Activated T-cell treated with anti-CD3 and anti-CD28 coated beads, Interleukin-2, amount 50 U/mL, for 24 hours (primary cell): Measurements from ENCODE around the gene DCUN1D2.

Source experiments
- DNase-seq: peaks from one replicate; pipeline ENCODE4 v3.0.0-alpha.2; 2020
- H3K27ac Mint-ChIP-seq: 2 replicates; pipeline ENCODE4 v1.8.0; 2020; ENCODE audit warnings: mild to moderate bottlenecking, mixed read lengths
- H3K27me3 Mint-ChIP-seq: 2 replicates; pipeline ENCODE4 v1.8.0; 2020; ENCODE audit warnings: mixed read lengths
- H3K36me3 Mint-ChIP-seq: 2 replicates; pipeline ENCODE4 v1.8.0; 2020; ENCODE audit warnings: low read depth, mixed read lengths
- H3K4me1 Mint-ChIP-seq: 2 replicates; pipeline ENCODE4 v1.8.0; 2020; ENCODE audit warnings: low read depth, mixed read lengths
- H3K4me3 Mint-ChIP-seq: 2 replicates; pipeline ENCODE4 v1.8.0; 2020; ENCODE audit warnings: mild to moderate bottlenecking, moderate library complexity, mixed read lengths
- H3K9me3 Mint-ChIP-seq: 2 replicates; pipeline ENCODE4 v1.8.0; 2020; ENCODE audit warnings: mixed read lengths

Gene DCUN1D2

DNA sequence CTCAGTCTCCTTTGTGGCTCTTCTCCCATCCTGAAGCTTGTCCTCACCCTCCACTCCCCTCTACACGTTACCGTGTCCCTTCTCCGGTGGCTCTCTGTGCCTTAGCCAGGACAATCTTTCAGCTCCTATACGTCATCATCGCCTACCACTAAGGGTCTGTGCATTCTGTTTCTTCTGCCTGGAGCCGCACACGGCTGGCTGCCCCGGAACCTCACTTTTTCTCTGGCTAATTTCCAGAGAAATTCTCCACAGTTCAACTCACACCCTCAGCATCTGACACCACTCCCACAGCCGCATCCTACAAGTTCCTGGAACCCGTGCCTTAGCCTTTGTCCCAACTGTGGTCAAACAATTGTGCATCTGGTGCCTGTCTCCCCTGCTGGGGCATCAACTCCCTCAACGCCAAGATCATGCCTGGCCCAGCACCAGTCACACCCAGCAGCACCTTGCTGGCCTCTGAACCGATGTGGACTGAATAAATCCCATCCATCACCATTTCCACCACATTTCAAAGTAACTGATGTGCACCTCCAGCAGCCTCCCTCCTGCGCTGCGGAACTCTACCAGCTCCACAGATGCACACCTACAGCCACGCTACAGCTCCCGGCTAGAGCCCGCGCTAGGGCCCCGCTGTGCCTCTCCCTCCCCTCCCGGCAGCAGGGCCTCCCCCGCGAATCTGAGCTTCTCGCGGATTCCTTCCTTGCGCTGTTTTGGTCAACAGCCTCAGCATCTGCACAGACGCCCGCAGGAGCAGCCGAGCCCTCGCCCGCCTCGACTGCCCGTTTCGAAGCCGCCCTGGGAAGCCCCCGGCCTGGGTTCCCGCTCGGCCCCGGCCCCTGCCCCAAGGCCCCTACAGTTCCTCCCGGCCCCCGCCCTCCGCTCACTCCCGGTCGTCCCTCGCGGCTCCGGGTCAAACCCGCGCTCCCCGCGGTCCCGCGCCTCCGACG, 689 bp downstream of the DCUN1D2 start:
- Mint-ChIP-seq H3K27ac (peak overlapping the region; percentile 93), H3K36me3 (peaks cover 31% of the 10 kb centered on the region), H3K4me1 (peaks cover 61% of the 10 kb centered on the region), H3K4me3 (peak overlapping the region; percentile 94), H3K9me3 (no peaks in the 10 kb centered on the region), H3K27me3 (no peaks in the 10 kb centered on the region)
- peak; percentile 72 for DNase-seq

- H3K27ac Mint-ChIP-seq, result no peak overlapping the region
Observed at GRCh38 chr13:113489171-113489548, 1.4 kb downstream of the DCUN1D2 start.

GRCh38 chr13:113488283-113488682, 2.2 kb downstream of the DCUN1D2 start:
- H3K36me3 Mint-ChIP-seq, result peaks cover 42% of the 10 kb centered on the region
- no peak overlapping the region for H3K27ac Mint-ChIP-seq
- H3K4me1 Mint-ChIP-seq, result peaks cover 54% of the 10 kb centered on the region
- H3K9me3 Mint-ChIP-seq, result no peaks in the 10 kb centered on the region
- no peaks in the 10 kb centered on the region for H3K27me3 Mint-ChIP-seq
- DNase-seq, result no peak
- H3K4me3 Mint-ChIP-seq, result peak overlapping the region; percentile 94

More at GRCh38 chr13:113489171-113489548, 1.4 kb downstream of the DCUN1D2 start:
- Mint-ChIP-seq H3K4me3 (peak overlapping the region; percentile 94), H3K9me3 (no peaks in the 10 kb centered on the region), H3K36me3 (peaks cover 33% of the 10 kb centered on the region), H3K27me3 (no peaks in the 10 kb centered on the region), H3K4me1 (peaks cover 60% of the 10 kb centered on the region)
- DNase-seq, result no peak

DNA sequence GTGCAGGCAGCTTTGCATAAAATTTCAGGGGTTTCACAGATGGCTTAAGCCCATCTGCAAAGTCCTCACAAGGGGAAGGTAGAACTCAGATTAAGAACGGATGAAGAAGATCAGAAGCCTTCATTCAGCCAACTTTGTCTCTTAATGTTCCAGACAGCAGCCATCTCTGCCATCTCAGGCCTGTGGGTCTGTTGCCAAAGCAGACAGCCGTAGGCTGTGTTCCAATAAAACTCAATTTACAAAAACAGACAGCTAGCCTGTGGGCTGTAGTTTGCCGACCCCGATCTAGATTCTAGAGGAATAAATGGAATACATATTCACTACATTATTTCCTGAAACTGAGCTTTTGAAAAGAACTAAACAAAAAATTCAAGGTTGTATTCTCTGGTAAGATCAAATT, 3.8 kb downstream of the DCUN1D2 start:
- Mint-ChIP-seq H3K4me3 (no peak overlapping the region), H3K27ac (no peak overlapping the region), H3K36me3 (peaks cover 51% of the 10 kb centered on the region), H3K4me1 (peaks cover 44% of the 10 kb centered on the region), H3K27me3 (no peaks in the 10 kb centered on the region), H3K9me3 (no peaks in the 10 kb centered on the region)
- no peak for DNase-seq

DNA sequence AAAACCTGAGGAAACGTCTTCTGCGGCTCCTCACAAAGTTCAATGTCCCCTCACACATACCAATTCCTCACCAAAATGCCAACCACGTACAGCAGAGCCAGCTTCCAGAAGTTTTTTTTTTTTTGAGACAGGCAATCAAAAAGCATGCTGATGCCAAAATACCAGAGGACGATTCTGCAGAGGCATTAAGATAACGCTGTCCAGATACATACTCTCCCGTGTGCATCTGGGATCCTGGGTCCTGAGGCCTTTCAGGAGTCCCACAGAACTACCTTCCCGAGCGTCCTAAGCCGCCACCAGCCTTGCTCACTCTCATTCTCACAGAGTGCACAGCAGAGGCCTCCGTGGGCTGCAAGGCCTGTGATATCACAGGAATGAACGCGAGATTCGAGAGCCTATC, 5.0 kb downstream of the DCUN1D2 start:
- H3K27me3 Mint-ChIP-seq, result no peaks in the 10 kb centered on the region
- H3K4me3 Mint-ChIP-seq, result no peak overlapping the region
- no peak for DNase-seq
- H3K36me3 Mint-ChIP-seq, result peaks cover 56% of the 10 kb centered on the region
- H3K27ac Mint-ChIP-seq, result no peak overlapping the region
- no peaks in the 10 kb centered on the region for H3K9me3 Mint-ChIP-seq
- peaks cover 43% of the 10 kb centered on the region for H3K4me1 Mint-ChIP-seq

GRCh38 chr13:113483504-113484293, 6.8 kb downstream of the DCUN1D2 start:
- Mint-ChIP-seq H3K27ac (no peak overlapping the region), H3K27me3 (no peaks in the 10 kb centered on the region), H3K4me3 (no peak overlapping the region), H3K36me3 (peaks cover 66% of the 10 kb centered on the region), H3K9me3 (no peaks in the 10 kb centered on the region), H3K4me1 (peaks cover 31% of the 10 kb centered on the region)
- DNase-seq, result no peak

DNA sequence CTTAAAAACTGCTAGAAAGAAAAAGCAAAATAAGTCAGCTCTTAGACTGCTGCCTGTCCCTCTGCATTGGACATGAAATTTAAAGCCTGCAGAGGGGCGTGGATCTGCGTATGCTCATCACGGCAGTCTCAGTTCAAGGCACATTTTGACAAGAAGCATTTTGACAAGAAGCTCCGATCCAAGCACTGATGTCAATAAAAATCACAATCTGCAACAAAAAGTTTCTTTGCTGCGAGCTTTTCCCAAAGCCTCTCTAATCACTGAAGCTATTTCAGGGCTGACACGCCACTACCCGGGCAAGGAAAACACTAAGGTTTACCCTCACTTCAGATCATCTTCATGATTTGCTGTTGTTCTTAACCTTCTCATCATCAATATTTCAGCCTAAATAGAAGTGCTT, 7.4 kb downstream of the DCUN1D2 start:
- Mint-ChIP-seq H3K27ac (no peak overlapping the region), H3K36me3 (peaks cover 68% of the 10 kb centered on the region), H3K9me3 (no peaks in the 10 kb centered on the region), H3K27me3 (no peaks in the 10 kb centered on the region), H3K4me3 (no peak overlapping the region), H3K4me1 (peaks cover 25% of the 10 kb centered on the region)
- no peak for DNase-seq

- H3K9me3 Mint-ChIP-seq, result no peaks in the 10 kb centered on the region
- peaks cover 6% of the 10 kb centered on the region for H3K4me1 Mint-ChIP-seq
- no peak overlapping the region for H3K4me3 Mint-ChIP-seq
- H3K27me3 Mint-ChIP-seq, result no peaks in the 10 kb centered on the region
- H3K36me3 Mint-ChIP-seq, result peaks cover 88% of the 10 kb centered on the region
- H3K27ac Mint-ChIP-seq, result no peak overlapping the region
- DNase-seq, result no peak
Observed at GRCh38 chr13:113479179-113479578, 11.3 kb downstream of the DCUN1D2 start.

GRCh38 chr13:113477724-113478123, 12.8 kb downstream of the DCUN1D2 start:
- H3K36me3 Mint-ChIP-seq, result peaks cover 88% of the 10 kb centered on the region

GRCh38 chr13:113476811-113477210, 13.7 kb downstream of the DCUN1D2 start:
- H3K4me3 Mint-ChIP-seq, result no peak overlapping the region
- no peak overlapping the region for H3K27ac Mint-ChIP-seq
- no peaks in the 10 kb centered on the region for H3K27me3 Mint-ChIP-seq
- no peak for DNase-seq
- no peaks in the 10 kb centered on the region for H3K4me1 Mint-ChIP-seq
- no peaks in the 10 kb centered on the region for H3K9me3 Mint-ChIP-seq
- peaks cover 89% of the 10 kb centered on the region for H3K36me3 Mint-ChIP-seq

More at GRCh38 chr13:113477724-113478123, 12.8 kb downstream of the DCUN1D2 start:
- Mint-ChIP-seq H3K27ac (no peak overlapping the region), H3K4me3 (no peak overlapping the region), H3K27me3 (no peaks in the 10 kb centered on the region), H3K9me3 (no peaks in the 10 kb centered on the region), H3K4me1 (no peaks in the 10 kb centered on the region)
- no peak for DNase-seq

- H3K4me1 Mint-ChIP-seq, result no peaks in the 10 kb centered on the region
- no peaks in the 10 kb centered on the region for H3K27me3 Mint-ChIP-seq
- peaks cover 93% of the 10 kb centered on the region for H3K36me3 Mint-ChIP-seq
- no peak overlapping the region for H3K27ac Mint-ChIP-seq
- DNase-seq, result no peak
- no peak overlapping the region for H3K4me3 Mint-ChIP-seq
- H3K9me3 Mint-ChIP-seq, result no peaks in the 10 kb centered on the region
Observed at GRCh38 chr13:113475911-113476310, 14.6 kb downstream of the DCUN1D2 start.

GRCh38 chr13:113475280-113475679, 15.2 kb downstream of the DCUN1D2 start:
- Mint-ChIP-seq H3K27me3 (no peaks in the 10 kb centered on the region), H3K4me3 (no peak overlapping the region), H3K9me3 (no peaks in the 10 kb centered on the region), H3K27ac (no peak overlapping the region), H3K36me3 (peaks cover 88% of the 10 kb centered on the region), H3K4me1 (no peaks in the 10 kb centered on the region)
- DNase-seq, result no peak

GRCh38 chr13:113474179-113474578, 16.3 kb downstream of the DCUN1D2 start:
- no peaks in the 10 kb centered on the region for H3K9me3 Mint-ChIP-seq
- H3K4me3 Mint-ChIP-seq, result no peak overlapping the region
- no peaks in the 10 kb centered on the region for H3K4me1 Mint-ChIP-seq
- no peaks in the 10 kb centered on the region for H3K27me3 Mint-ChIP-seq
- H3K36me3 Mint-ChIP-seq, result peaks cover 86% of the 10 kb centered on the region
- no peak overlapping the region for H3K27ac Mint-ChIP-seq
- DNase-seq, result no peak

DNA sequence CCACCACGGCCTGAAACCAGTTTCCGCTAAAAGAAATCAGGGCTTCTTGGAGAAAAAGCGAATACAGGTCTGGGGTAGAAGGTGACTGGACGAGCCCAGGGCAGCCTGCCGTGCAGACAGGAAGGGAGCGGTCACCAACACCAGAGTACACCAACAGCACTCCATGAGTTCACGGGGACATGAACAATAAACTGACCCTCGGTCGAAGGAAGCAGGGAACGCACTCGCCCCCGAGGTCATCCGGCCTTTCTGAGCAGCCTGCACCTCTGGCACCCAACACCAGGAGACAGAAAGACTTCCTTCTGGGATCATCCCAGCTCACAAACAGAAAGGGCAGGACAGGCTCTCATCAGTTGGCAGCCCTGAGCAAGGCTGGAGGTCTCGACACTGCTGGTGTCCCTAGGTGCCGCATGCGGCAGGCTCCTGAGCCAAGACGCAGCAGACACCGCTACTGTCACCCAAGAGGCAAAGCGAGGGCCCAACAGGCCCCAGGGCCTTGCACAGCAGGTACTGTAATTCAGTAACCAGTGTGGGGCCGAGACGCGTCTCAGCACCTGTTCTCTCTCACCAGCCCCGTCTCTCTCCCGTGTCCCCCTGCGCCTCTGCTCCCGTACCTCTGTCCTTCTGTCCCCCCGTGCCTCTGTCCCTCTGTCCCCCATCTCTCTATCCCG, 18.0 kb downstream of the DCUN1D2 start:
- no peaks in the 10 kb centered on the region for H3K9me3 Mint-ChIP-seq
- no peak for DNase-seq
- no peak overlapping the region for H3K4me3 Mint-ChIP-seq
- no peak overlapping the region for H3K27ac Mint-ChIP-seq
- H3K4me1 Mint-ChIP-seq, result no peaks in the 10 kb centered on the region
- H3K36me3 Mint-ChIP-seq, result peaks cover 82% of the 10 kb centered on the region
- no peaks in the 10 kb centered on the region for H3K27me3 Mint-ChIP-seq
